Activated T-helper 1 cell treated with Interleukin-2 at 50 U/mL for 16 hours (primary cell): ENCODE data around the gene SF3A2.
"Not testable (repeated sequence)": the region's sequence is repeated elsewhere in the genome, so short reads cannot be mapped to it uniquely, and the experiment has no call there.

ENCODE experiments used
- DNase-seq: peaks from one replicate; pipeline ENCODE4 v3.0.0-alpha.2; 2020; ENCODE audit warnings: low read depth

Gene SF3A2

DNA sequence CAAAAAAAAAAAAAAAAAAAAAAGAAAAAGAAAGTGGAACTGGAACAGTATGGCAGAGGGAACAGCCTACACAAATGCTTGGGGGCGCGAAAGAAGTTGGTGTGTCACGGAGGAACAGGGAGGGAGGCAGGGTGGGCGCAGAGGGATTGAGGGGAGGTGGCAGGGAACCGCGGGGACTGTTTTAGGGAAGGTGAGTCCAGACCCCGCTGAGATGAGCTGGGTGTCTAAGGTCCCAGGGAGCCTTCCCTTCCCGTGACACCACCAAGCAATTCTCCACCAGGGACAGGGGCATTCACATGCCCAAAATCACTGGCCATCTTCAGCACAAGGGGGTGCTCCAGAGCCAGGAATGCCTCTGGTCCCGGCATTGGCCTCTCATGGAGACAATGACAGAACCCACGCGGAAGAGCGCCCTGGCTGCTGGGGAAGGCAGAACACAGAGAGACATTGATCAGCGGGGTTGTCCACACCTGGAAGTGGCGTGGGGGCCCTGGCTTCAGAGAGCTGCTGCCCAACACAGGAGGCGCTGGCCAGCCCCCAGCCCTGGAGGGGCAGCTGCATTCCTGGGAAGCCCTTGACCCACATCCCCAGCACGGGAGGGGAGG lies 38.4 kb downstream of the SF3A2 start:
- DNase-seq = no peak

DNA sequence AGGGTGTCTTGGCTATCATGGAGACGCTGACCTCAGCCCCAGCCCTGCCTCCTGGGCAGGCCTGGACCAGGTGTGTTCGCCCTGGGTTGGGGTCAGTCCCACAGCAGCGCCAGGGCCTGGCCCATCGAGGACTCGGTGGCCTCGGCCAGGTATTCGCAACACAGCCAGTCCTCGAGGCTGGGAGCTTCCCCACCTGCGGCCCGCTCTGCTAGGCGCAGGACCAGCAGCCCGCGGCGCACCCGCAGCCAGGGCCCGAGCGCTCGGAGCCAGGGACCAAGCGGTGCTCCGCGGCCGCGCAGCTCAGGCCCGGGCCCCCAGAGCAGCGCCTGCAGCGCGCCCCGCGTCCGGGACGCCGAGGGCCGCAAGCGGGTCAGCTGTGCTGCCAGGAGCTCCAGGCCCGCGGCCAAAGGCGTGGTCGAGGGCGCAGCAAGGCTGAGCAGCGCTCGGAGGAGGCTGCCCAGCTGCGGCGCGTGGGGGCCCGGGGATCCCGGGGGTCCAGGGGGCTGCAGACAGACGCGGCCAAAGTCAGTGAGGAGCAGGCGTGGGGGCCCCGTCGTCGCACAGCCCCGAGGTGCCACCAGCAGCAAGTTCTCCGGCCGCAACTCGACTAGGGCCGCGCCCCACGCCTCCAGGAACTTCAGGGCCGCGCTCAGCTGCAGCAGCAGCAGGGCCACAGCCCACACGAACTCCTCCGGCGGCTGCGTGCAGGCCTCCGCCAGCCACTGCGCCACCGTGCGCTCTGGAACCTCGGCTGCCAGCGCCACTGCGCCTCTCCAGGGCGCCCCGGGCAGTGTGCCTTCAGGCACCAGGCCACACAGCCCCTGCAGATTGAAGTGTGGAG lies 39.2 kb downstream of the SF3A2 start:
- DNase-seq = no peak

DNA sequence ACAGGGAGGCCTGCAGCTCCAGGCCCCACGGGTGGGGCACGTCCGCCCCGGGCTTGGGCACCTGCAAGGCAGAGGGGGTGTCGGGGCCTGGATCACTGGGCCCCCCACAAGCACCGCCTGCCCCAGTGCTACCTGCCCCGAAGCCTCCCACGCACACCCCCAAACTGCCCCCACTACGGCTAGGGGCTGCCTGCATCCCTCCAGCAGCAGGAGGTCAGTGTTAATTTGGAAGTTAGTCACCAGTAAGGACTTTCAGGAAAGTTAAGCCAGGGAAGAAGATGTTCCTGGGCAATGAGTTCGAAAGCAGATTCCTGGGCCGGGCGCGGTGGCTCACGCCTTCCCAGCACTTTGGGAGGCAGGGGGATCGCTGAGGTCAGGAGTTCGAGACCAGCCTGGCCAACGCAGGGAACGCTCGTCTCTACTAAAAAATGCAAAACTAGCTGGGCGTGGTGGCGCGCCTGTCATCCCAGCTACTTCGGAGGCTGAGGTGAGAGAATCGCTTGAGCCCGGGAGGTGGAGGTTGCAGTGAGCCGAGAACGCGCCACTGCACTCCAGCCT lies 39.9 kb downstream of the SF3A2 start:
- no peak for DNase-seq

DNA sequence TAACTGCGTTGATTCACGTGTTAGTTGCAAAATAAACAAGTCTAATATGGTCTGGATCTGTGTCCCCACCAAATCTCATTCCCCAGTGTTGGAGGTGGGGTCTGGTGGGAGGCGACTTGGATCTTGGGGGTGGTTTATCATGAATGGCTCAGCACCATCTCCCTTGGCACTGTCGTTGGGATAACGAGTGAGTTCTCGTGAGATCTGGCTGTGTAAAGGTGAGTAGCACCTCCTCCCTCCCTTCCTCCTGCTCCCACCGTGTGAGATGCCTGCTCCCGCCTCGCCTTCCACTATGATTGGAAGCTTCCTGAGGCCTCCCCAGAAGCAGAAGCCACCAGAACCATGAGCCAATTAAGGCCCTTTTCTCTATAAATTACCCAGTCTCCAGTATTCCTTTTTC lies 40.5 kb downstream of the SF3A2 start:
- no peak for DNase-seq

DNA sequence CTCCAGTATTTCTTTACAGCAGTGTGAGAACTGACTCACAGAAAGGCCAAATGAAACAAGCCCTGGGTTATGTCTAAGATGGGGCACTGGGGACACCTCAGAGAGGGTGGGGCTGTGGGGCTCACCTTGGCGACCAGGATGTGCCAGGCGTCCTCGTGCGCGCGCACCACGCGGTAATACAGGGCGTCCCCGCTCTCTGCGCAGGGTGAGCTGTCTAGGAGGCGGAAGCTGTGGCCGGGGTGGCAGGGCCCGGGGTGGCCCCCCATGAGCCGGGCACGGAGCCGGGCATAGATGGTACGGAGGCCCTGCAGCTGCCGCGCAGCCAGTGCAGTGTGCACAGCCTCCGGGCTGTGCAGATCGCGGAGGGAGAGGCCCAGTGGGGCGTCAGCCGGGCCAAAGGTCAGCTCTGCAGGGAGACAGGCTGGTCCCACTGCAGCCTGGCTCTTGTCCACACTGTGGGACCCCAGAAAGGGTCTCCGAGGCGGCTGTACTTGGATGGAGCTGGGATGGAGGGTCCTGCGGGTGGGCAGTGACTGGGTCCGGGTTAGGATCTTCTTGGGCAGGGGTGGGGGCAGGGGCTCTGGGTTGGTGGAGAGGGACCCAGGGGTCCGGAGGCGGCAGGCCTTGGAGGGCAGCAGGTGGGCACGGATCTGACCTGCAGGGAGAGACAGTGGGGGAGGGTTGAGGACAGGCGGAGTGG lies 42.0 kb downstream of the SF3A2 start:
- DNase-seq = no peak

DNA sequence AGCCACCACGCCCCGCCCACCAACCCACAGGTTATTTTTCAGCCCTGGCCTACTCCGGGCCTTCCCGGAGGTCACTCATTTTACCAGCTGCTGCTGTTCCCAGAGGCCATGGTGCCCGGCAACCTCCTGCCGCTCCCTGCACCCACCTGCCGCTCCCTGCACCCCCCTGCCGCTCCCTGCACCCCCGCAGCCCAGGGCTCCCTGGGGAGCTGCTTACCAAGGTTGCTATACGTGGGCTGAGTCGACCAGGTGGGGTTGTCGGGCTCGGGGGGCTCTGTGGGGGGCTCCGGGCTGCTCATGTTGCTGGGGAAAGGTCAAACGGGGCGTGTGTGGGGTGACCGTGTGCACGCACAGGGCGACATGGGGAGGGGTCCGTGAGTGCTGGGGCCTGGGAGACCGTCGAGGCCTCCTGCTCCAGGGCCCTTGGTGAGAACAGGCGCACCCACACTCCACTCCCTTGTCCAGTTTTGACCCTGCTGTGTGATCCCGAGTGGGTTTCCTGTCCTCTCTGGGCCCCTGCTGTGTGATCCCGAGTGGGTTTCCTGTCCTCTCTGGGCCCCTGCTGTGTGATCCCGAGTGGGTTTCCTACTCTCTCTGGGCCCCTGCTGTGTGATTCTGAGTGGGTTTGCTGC lies 44.1 kb downstream of the SF3A2 start:
- DNase-seq = no peak

DNA sequence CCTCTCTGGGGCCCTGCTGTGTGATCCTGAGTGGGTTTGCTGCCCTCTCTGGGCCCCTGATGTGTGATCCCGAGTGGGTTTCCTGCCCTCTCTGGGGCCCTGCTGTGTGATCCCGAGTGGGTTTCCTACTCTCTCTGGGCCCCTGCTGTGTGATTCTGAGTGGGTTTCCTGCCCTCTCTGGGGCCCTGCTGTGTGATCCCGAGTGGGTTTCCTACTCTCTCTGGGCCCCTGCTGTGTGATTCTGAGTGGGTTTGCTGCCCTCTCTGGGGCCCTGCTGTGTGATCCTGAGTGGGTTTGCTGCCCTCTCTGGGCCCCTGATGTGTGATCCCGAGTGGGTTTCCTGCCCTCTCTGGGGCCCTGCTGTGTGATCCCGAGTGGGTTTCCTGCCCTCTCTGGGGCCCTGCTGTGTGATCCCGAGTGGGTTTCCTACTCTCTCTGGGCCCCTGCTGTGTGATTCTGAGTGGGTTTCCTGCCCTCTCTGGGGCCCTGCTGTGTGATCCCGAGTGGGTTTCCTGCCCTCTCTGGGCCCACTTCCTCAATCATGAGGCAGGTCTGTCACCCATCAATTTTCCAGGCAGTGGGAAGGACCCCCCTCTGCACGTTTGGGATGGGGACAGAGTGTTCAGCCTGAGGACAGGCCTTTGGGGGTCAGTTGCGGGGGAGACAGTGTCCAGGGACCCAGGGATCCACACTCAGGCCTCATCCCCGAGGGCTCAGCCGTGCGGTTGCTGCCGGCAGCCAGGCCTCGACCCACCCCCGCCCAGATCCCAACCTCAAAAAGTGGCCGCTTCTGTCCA lies 44.8 kb downstream of the SF3A2 start:
- not testable (repeated sequence) for DNase-seq

DNA sequence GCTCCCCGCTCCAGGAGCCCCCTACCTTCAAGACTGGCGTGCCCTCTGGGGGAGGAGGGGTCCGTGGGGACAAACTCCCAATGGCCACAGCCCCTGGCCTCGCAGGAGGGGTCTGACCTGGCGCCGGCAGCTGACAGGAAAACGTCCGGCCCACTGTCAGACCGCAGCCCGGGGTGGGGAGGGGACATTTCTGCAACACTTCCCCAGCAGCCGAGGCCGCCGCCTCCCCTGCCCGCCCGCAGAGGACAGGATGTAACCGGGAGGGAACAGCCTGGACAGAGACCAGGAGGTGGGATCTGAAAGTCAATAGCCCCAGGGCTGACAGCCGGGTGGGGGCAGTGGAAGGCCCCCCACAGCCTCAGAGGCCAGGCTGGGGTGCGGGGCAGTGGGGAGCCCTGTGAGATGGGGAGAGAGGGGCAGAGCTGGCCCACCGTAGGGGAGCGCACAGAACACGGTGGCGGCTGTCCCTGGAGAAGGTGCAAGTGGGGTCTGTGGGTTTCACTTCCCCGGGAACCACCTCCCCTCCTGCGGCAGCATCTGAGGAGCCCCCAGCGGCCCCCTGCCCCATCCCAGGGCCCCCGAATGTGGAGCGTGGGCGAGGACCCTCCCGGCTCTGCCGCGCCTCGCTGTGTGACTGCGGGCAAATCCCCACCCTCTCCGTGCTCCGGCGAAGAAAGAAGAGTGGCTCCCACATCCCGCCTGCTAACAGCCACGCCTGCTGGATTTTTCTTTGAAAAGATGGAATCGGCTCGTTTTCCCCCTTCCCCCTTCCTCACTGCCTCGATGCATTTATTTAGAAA lies 45.6 kb downstream of the SF3A2 start, which contains the start of gene PEAK3:
PEAK3 (minus strand) TSS at position 114 of the 800 bp plus-strand sequence. CDS start 1,244 bp downstream, outside the sequence.
- DNase-seq = no peak

DNA sequence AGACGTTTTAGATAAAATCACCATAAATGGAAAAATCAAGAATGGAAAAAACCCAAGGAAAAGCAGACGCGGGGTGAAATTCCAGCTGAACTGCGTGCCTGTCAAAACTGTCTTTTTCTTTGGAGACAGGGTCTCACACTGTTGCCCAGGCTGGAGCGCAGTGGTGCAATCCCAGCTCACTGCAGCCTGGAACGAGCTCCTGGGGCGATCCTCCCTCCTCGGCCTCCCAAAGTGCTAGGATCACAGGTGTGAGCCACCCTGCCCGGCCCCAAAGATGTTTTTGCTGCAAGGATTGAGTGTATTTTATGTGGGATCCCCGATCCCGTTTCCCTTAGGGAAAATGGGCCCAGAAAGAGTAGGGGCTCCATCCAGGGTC lies 46.2 kb downstream of the SF3A2 start:
- DNase-seq = no peak

DNA sequence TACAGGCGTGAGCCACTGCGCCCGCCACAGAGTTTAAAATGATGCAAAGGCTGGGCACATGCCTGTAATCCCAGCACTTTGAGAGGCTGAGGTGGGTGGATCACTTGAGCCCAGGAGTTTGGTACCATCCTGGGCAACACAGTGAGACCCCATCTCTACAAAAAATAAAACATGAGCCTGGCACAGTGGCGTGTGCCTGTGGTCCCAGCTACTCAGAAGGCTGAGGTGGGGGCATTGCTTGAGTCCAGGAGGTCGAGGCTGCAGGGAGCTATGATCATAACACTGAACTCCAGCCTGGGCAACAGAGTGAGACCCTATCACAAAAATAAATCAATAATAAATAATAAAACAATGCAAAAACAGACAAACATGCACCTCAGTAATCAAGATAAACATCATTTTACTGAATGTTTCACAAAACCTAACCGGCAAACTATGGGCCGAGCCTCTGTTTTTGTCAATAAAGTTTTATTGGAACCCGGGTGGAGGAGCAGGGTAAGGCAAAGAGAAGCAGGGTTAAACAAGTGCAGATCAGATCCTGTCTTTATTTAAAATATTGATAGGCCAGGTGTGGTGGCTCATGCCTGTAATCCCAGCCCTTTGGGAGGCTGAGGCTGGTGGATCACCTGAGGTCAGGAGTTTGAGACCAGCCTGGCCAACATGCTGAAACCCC lies 47.3 kb downstream of the SF3A2 start:
- no peak for DNase-seq

DNA sequence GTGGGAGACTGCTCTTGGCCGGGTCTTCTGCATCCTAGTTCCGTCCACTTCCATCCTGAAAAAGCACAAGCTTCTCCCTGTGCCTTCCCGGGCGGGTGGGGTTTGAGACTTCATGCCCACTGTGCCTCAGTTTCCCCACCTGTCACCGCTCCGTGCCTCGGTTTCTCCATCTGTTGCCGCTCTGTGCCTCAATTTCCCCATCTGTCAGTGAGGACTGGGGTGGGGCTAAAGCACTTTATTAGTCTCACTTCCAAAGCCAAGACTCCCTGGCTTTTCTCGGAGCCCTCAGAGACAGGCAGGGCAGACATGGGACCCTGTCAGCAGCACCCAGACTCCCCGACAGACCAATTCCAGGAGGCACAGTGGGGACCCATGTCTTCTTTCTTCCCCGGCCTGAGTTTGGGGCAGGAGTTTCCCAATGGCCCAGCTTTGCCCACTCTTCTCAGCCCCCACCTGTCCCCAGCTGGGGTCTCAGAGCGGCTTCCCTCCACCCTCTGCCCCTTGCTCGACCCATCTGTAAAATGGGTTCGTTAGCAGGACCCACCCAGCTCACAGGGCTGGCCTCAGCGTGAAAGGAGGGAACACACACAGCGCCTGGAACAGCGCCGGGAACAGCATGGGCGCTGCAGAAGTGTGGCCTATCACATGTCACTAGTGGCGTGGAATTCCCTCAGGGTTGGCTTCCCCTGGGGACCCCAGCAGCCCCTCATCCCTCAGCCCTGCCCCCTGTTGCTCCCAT lies 49.9 kb downstream of the SF3A2 start:
- no peak for DNase-seq

DNA sequence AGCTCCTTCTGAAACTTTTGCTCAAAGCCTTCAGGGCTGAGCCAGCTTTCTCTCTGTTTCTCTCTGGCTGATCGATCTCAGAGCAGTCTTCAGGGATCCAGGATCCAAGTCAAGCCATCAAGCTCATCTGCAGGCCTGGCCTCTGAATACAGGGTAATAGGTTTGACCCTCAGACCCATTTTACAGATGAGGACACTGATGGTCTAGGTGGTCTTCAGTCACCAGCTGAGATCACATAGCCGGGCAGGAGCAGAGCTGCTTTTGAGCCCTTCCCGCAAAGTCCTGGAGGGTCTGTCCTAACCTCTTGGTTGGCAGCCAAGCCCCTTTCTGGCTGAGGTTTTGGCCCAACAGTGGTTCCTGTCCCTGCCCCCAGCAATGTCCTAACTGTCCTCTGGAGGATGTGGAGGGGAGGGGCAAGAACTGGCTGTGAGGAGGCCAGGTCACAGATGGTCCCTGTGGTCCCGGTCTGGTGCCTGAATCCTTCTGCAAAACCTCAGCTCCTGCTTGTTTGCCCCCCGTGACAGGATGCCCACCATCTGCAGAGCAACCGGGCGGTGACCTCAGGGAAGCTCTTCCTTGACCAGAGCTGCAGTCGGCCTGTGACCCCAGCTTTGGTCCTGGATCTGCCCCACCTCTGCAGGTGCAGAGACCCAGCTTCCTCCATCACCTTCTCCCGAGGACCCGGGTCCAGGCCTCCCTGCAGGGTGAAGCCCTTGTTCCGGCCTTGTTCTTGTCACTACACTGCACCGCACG lies 51.1 kb downstream of the SF3A2 start:
- DNase-seq = no peak

DNA sequence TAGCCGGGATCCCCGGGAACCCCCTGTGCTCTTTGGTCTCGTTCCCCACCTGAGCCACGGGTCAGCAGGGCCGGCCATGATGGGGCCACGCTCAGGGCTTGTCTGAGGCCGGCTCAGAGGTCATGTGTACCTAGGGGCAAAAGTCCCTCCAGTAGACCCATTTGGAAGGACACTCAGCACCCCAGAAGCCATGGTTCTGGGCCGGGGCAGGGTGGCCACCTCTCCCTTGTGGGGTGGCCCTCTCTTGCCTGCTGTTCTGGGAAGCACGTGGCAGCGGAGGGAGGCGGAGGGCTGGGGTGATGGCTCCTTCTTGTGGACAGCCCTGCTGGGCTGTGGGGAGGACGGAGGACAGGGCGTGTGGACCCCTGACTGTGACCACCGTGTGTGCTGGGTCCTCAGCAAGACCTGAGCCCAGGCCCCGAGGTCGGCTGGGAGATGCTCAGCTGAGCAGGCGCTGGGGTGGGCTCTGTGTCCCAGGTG lies 51.8 kb downstream of the SF3A2 start:
- no peak for DNase-seq

DNA sequence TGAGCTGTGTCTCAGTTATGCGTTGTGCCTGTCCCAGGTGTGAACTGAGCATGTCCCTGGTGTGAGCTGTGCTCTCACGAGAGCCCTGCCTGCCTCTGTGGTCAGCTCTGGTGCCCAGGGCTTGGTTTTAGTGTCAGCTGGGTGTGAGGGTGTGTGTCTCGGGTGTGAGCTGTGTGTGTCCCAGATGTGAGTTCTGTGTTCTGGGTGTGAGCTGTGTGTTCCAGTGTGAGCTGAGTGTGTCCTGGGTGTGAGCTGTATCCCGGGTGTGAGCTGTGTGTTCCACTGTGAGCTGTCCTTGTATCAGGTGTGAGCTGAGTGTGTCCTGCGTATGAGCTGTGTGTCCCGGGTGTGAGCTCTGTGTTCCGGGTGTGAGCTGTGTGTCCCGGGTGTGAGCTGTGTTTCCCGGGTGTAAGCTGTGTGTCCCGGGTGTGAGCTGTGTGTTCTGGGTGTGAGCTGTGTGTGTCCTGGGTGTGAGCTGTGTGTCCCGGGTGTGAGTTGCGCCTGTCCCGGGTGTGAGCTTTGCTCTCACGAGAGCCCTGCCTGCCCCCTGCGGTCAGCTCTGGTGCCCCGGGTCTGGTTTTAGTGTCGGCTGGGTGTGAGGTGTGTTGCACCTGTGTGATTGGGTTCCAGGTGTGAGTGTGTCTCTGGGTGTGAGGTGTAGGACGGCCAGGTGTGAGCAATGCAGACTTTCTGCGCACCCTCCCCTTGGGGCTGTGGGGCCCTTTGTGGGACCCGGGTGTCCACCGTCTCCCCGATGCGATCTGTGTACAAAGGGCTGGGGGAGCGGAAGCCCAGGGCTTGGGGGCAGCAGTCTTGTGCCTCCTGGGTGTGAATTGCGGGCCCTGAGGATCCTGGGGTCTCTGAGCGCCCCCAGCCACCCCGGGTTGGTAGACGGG lies 52.4 kb downstream of the SF3A2 start:
- DNase-seq = no peak

DNA sequence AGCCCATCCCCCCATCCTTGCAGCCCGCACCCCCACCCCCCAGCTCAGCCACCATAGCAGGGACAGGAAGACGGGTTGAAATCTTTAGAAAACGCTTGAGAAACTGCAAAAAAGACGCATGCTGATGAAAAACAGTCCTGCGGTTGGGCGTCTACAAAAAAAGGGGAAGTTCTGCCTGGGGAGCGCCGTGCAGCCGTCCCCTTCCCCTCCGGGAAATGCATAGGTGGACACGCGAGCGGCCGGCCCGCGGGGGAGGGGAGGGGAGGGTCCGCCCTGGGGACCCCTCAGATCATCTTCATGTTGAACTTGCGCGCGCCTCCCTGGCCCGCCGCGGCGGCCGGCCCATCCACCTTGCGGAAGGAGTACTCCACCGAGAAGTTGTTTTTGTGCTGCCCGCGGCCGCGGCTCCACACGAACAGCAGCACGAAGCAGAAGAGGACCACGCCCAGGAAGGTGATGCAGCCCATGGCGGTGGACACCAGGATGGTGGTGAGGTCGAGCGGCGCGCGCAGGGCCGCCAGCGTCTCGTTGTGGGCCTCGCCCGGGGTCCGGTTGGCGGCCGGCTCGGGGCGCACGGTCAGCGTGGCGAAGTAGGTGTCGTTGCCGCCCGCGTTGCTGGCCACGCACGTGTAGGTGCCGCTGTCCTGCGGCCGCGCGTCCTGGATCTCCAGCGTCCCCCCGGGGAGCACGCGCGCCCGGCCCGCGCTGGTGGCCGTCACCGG lies 53.3 kb downstream of the SF3A2 start:
- peak; percentile 61 for DNase-seq

DNA sequence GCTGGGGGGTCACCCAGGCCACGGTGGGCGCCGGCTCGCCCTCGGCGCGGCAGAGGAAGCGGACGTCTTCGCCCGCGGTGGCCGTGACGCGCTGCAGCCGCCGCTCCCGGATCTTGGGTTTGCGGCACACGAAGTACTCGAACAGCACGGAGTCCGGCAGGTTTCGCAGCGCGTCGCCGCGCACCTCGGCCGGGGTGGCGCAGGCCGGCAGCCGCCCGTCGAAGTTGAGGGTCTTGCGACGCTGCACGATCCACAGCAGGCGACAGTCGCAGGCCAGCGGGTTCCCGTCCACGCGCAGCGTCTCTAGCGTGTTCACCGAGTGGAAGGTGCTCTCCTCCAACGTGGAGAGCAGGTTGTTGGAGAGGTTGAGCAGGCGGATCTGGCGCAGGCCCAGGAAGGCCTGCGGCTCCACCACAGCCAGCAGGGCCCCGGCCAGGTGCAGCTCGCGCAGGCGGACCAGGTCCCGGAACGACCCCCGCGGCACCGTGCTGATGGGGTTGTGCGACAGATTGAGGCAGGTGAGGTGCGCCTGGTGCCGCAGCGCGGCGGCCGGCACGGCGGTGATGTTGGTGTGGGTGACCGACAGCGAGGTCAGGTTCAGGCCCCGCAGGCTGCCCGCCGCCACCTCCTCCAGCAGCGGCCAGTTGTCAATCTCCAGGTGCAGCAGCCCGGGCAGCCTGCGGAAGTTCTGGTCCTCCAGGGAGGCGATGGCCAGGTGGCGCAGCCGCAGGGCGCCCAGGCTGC lies 54.0 kb downstream of the SF3A2 start:
- DNase-seq = no peak
